Measurements from ENCODE around the gene AR.

The AR gene

DNA sequence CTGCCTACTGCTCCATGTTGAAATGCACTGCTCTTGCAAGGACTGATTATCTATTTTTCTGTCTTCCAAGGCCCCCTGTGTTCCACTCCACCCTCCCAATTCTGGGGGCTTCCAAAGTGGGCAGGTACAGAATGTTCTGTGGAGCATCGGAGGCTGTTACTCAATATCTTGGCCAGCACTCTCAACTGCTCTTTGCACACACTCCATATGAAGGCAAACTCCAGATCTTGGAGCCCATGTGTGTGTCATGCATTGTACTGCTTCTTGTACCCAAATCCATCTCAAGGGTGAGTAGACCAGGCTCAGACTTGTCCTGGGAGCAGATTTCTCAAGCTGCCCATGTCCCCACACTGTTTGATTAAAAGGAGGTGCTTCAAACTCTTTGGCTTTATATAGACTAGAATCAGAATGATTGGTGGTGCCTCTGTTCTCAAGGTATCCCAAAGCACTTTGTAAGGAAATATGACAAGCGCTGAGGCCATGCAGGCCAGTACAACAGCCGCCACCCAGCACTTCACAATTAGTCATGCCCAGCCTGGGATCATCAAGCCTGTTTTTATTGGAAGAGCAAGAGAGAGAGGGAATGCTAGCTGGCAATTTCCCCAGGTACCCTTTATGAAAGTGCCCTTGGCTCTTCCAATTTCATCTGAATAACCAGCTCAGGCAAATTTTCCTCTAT lies 44.3 kb downstream of the AR start:
- TF ChIP-seq, protein P1, sequence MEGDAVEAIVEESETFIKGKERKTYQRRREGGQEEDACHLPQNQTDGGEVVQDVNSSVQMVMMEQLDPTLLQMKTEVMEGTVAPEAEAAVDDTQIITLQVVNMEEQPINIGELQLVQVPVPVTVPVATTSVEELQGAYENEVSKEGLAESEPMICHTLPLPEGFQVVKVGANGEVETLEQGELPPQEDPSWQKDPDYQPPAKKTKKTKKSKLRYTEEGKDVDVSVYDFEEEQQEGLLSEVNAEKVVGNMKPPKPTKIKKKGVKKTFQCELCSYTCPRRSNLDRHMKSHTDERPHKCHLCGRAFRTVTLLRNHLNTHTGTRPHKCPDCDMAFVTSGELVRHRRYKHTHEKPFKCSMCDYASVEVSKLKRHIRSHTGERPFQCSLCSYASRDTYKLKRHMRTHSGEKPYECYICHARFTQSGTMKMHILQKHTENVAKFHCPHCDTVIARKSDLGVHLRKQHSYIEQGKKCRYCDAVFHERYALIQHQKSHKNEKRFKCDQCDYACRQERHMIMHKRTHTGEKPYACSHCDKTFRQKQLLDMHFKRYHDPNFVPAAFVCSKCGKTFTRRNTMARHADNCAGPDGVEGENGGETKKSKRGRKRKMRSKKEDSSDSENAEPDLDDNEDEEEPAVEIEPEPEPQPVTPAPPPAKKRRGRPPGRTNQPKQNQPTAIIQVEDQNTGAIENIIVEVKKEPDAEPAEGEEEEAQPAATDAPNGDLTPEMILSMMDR (conservative IDR thresholded peaks at IDR 0.05; ENCODE audit: control insufficient read depth, insufficient read depth, low read depth, low read length), result no peak
- no peak overlapping the region for H3K4me3 ChIP-seq (ENCODE audit: control insufficient read depth, low read depth, low read length)
- DNase-seq (ENCODE audit: low read depth), result peak; percentile 49

DNA sequence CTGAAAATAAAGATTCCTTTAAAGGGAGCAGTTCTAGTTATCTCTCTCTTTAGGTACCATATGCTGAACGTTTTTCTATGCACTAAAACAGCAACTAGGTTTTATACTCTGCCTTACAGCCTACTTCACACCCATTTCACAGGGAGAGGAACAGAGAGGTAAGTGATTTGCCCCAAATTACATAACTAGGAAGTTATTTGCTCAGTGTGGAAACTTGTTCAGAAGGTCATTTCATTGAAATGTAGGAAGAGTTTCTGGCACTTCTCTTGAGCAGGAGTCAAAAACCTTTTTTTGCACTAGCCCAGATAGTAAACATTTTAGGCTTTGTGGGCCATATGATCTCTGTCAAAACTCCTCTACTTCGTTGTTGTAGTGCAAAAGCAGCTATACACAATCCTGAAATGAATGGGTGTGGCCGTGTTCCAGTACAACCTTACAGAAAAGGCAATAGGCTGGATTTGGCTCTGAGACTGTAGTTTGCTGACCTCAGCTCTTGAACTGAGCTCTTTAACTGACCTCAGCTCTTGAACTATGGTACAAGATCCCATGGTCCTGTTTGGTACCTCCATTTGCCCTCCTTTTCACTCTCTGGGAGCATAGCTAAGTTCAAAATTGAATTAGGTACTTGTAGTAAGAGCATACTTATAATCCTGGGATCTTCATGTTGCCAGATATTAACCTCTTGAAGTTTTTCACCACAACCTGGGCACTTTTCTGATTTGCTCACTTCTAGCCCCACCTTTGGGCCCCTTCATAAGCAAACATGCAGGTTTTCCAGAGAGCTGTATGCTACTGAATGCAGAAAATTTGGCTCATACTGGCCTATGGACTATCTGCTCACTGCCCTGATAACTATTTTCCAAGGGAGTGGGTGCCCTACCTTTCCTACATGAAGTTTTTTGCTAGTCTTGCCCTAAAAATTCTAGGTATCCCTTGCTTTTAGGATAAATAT lies 53.3 kb downstream of the AR start:
- no peak for DNase-seq (ENCODE audit: low read depth)
- TF ChIP-seq, protein P1 (conservative IDR thresholded peaks at IDR 0.05; ENCODE audit: control insufficient read depth, insufficient read depth, low read depth, low read length), result no peak
- H3K4me3 ChIP-seq (ENCODE audit: control insufficient read depth, low read depth, low read length), result no peak overlapping the region

DNA sequence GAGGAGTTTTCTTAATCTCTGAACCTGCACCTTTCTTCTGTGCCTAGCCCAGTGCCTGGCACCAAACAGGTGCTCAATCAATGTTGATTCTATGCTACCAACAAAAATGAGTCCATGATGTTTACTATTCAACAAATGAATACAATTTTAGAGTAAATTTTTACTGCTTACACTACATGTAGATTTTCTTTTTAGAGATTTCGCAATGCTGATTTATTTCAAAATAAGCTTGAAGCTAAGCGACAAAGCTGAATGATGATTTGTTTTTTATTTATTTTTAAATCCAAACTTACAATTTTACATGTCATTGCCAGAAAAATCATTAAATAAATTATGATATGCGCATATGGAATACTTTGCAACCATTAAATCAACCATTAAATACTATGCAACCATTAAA lies 55.7 kb downstream of the AR start:
- DNase-seq (ENCODE audit: low read depth), result no peak
- no peak overlapping the region for H3K4me3 ChIP-seq (ENCODE audit: control insufficient read depth, low read depth, low read length)
- TF ChIP-seq, protein P1 (conservative IDR thresholded peaks at IDR 0.05; ENCODE audit: control insufficient read depth, insufficient read depth, low read depth, low read length), result no peak

DNA sequence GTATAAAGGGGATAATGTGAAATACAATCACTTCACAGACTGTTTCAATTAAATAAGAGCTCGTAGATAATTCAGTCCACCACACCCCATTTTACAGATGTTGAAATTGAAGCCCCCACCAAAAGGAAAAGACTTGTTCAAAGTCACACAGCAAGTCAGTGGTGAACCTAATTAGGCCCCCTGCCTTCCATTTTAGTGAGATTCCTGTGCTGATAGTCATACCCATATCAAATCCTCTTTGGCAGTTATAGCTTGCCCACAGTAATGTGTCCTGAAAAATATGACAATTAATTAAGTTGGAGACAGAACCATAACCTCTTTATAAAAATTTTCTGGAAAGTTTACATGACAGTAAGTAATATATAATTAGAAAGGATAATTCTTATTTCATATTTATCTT lies 58.0 kb downstream of the AR start:
- no peak overlapping the region for H3K4me3 ChIP-seq (ENCODE audit: control insufficient read depth, low read depth, low read length)
- DNase-seq (ENCODE audit: low read depth), result peak; percentile 31
- TF ChIP-seq, protein P1 (conservative IDR thresholded peaks at IDR 0.05; ENCODE audit: control insufficient read depth, insufficient read depth, low read depth, low read length), result no peak

DNA sequence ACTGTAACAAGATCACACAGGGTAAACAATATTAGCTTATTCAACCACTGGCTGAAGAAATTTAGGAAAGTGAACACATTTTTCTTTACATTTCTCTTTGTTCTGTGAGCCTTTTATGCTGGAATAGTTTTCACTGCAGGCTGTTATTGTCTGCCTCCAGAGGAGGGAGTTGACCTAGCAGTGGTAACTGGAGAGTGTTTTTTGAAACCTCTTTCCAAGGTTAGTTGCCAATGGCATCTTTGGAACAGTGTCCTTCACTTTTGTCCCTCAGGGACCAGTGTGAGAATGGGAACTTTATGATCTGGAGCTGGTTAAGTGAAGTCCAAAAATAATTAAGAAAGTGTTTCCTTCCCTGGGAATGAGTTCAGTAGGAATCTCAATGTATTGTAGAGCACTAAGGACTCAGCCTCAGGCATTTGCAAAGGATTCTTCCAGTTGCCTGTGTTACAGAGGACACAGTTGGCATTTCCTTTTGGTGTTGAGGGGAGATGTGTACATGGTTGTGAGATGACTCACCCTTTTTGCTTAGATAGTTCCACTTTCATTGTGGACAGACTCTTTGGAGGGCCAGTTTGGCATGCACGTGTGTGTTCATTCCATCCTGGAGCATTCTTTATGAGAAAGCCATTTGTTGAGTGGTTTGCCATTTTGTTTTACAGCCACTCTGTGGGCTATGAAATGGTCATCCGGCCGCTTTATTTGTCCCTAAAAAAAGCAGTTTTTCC lies 61.3 kb downstream of the AR start:
- H3K4me3 ChIP-seq (ENCODE audit: control insufficient read depth, low read depth, low read length), result no peak overlapping the region
- TF ChIP-seq, protein P1 (conservative IDR thresholded peaks at IDR 0.05; ENCODE audit: control insufficient read depth, insufficient read depth, low read depth, low read length), result peak; percentile 23
- DNase-seq (ENCODE audit: low read depth), result peak; percentile 90

DNA sequence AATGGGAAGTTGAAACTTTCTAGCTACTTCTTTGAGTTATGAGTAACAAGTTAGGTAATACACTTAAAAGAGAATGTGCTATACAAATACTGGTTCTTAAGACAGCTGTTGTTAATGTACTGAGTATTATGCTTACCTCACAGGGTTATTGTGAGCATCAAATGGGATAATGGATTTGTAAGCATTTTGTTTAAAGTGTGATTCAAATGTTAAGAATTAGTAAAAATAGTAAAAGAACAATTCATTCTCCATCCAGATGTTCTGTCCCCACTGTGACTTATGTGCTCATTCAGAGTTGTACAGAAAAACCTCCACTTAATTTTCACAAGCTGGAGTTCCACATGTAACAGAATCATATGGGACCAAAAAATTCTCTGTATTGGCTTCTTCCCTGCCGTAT lies 63.6 kb downstream of the AR start:
- peak; percentile 90 for DNase-seq (ENCODE audit: low read depth)
- TF ChIP-seq, protein P1 (conservative IDR thresholded peaks at IDR 0.05; ENCODE audit: control insufficient read depth, insufficient read depth, low read depth, low read length), result no peak
- H3K4me3 ChIP-seq (ENCODE audit: control insufficient read depth, low read depth, low read length), result no peak overlapping the region

Measured in fibroblast of mammary gland (primary cell).